Measurements from ENCODE around the gene C2orf80.
"Not testable (repeated sequence)": the region's sequence is repeated elsewhere in the genome, so short reads cannot be mapped to it uniquely, and the experiment has no call there.

C2orf80 gene

DNA sequence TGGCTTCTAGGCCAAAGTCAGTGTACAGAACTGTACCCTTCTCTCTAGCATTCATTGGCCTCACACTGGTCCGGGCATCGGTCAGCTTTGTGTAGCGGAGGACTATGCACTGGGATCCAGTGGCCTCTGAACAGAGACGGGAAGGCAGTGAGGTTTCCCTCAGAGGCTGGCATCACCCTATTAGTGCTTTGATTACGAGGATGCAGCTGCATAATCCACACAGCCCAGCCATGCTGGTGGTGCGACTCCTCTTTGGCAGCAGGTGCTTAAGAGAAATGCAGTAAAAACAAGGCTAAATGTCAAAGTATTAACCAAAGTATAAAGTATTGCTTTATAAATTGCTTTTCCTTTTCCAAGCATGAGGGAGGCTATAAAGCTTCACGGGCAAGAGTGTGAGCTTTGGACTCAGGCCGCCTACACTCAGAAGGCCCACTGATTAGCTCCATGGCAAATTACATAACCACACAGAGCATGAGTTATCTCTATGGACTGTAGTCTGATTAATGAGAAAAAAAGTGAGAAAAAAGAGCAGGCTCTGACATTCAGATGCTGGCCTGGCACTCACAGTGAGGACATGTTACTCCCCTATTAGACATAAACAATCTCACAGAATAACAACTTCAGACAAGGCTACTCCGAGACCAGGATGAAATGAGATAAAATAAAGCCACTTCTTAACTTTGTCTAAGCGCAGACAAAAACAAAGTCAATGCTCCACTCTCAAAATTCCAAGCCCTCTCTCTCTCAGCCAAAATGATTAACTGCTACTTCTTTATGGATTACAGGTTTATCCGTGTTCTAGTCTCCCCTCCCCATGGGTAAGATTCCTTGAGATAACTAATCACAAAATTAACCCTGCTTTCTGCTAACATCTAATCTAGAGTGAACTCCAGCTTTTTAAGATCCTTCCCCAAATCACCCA is 53.8 kb downstream of the C2orf80 start:
- no peak for DNase-seq (ENCODE audit: low spot score)

DNA sequence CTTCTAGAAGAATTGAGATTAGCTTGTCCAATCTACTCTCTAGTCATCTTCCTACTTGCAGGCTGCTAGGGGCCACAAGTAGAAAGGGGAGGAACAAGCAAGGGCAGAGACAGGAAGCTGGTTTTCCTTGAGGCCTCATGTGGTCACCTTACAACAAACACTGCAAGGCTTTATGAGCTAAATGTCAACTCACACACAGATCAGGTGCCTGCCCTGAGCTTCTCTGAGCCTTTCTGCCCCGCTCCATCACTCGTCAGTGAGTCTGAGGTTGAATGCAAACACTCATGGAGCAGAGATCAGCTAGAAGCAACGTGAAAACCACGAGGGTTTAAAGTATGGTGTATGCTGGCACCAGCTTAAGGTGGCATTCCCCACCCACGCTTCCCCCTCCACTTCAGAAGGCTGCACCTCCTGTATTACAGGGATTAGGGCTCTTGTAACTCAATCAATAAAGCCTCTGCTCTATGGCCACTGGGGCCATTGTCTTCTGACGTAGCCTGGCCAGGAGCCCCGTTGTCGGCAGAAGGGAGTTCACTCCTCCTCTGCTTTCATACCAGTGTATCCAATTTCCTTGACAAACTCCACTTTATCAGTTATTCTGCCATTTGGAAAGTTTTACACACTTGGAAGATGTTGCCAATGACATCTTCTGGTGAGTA is 54.8 kb downstream of the C2orf80 start:
- no peak for DNase-seq (ENCODE audit: low spot score)

DNA sequence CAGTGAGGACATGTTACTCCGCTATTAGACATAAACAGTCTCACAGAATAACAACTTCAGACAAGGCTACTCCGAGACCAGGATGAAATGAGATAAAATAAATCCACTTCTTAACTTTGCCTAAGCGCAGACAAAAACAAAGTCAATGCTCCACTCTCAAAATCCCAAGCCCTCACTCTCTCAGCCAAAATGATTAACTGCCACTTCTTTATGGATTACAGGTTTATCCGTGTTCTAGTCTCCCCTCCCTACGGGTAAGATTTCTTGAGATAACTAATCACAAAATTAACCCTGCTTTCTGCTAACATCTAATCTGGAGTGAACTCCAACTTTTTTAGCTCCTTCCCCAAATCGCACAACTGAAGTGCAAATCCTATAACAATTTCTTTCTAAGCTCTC is 59.1 kb downstream of the C2orf80 start:
- no peak for DNase-seq (ENCODE audit: low spot score)

DNA sequence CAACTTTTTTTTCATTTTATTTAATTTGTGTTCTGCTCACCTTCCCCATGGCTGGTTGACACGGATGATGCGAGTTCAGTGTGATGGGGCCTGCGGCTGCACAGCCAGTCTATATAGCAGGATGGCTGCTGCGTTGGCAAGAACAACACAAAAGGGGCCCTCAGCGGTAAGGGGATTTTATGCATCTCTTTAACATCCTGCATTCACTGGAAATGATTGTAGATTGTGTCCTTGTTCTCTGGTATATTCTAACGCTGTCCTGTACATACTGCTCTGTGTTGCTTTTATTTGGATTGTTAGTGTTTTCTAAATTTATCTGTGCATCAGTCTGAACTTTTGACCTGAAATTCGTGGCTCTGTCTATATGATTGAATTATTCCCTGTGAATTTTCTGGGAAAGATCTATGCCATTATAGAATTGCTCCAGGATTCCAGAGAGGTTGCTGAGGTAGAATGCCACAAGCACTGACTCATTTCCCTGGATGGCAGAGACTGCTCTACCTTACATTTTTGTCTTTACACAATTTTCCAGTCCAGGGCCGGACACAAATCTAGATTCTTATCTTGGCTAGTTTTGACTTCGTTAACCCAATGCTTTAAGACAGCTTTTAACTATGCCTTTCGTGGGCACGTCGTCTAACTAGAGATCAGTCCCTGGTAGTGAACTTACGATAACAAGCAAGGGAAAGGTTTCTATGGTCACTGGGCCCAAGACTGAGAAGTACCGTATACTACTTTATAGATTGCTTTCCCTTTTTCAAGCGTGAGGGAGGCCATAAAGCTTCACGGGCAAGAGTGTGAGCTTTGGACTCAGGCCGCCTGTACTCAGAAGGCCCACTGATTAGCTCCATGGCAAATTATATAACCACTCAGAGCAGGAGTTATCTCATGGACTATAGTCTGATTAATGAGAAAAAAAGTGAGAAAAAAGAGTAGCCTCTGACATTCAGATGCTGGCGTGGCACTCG is 59.8 kb downstream of the C2orf80 start, which contains the start of gene CRYGC:
Gene CRYGC, minus strand, starts transcription at position 85 of the 968 bp plus-strand sequence. Its CDS starts 36 bp downstream, at position 49.
- DNase-seq (ENCODE audit: low spot score) = no peak

DNA sequence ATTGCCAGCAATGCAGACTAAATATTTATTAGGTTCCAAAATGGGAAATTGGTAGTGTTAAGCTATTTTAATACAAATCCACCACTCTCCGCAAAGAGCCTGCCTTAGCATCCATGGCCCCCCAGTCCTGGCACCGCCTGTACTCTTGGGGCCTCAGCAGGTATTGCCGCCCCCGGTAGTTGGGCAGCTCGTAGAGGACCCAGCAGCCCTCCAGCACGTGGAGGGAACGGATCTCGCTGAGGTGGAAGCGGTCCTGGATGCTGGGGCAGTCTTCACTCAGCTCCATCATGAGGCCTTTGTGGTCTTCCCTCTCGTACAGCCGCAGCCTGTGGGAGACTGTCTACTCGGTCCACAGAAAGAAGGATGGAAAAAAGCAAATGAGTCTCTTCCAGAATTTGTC is 61.7 kb downstream of the C2orf80 start:
- DNase-seq (ENCODE audit: low spot score) = no peak

- DNase-seq (ENCODE audit: low spot score) = no peak
Observed at GRCh38 chr2:208127090-208127489, 62.7 kb downstream of the C2orf80 start.

GRCh38 chr2:208125251-208125650 is 64.6 kb downstream of the C2orf80 start:
- DNase-seq (ENCODE audit: low spot score) = no peak

GRCh38 chr2:208124013-208124715 is 65.7 kb downstream of the C2orf80 start, which contains the start of gene CRYGD:
TSS of gene CRYGD (minus strand) at chr2:208124524. CDS start at chr2:208124473, 51 bp downstream.
- DNase-seq (ENCODE audit: low spot score) = not testable (repeated sequence)

- DNase-seq (ENCODE audit: low spot score) = no peak
Observed at GRCh38 chr2:208122248-208122647, 67.6 kb downstream of the C2orf80 start.

DNA sequence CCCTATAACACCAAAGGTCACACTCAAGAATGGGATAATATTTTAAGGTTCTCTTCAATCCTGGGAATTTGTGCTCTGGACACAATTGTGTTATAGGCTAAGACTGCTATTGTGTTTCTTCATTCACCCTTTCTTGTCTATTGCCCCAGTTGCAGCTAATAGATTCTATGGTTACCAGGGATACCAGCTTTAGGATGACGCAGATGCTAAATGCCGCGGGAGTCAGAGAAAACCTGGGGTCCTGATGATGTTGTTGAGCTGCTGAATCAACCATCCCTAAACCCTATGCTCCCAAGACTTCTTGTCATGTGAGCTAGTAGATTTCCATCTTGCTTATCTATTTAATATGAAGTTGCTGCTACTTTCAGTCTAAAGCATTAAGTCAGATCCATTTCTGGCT is 70.9 kb downstream of the C2orf80 start:
- no peak for DNase-seq (ENCODE audit: low spot score)

DNA sequence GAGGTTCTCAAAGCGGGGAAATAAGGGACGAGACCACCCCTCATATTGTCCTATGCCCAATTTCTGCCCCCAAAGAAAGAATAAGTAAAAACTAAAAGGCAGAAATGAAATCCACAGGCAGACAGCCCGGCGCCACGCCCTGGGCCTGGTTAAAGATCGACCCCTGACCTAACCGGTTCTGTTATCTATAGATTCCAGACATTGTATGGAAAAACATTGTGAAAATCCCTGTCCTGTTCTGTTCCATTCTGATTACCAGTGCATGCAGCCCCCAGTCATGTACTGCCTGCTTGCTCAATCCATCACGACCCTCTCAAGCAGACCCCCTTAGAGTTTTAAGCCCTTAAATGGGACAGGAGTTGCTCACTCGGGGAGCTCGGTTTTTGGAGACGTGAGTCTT is 72.4 kb downstream of the C2orf80 start:
- not testable (repeated sequence) for DNase-seq (ENCODE audit: low spot score)

Data from globus pallidus (tissue), 1 donor.